BE2C (cell line): ENCODE results near the gene TULP1.

ENCODE experiments used
- DNase-seq: peaks from one replicate; pipeline ENCODE4 v3.0.0-alpha.2; 2020
- H3K27me3 ChIP-seq: fragments of 250-450 bp; sonication (Bioruptor Pico); 2 replicates; pipeline ENCODE4 v1.5.1; 2020; ENCODE audit warnings: mild to moderate bottlenecking
- H3K36me3 ChIP-seq: fragments of 250-450 bp; sonication (Bioruptor Pico); 2 replicates; pipeline ENCODE4 v1.5.1; 2020; ENCODE audit warnings: mild to moderate bottlenecking
- H3K4me1 ChIP-seq: fragments of 250-450 bp; sonication (Bioruptor Pico); 2 replicates; pipeline ENCODE4 v1.5.1; 2020
- H3K4me3 ChIP-seq: 2 replicates; pipeline ENCODE4 v1.5.1; 2011; ENCODE audit warnings: low read depth, low read length
- H3K9me3 ChIP-seq: fragments of 250-450 bp; sonication (Bioruptor Pico); 2 replicates; pipeline ENCODE4 v1.5.1; 2020
- CTCF ChIP-seq: IDR thresholded peaks from 2 replicates; pipeline ENCODE4 v1.5.1; 2012; ENCODE audit warnings: mild to moderate bottlenecking, low read depth, low read length

TULP1 gene

DNA sequence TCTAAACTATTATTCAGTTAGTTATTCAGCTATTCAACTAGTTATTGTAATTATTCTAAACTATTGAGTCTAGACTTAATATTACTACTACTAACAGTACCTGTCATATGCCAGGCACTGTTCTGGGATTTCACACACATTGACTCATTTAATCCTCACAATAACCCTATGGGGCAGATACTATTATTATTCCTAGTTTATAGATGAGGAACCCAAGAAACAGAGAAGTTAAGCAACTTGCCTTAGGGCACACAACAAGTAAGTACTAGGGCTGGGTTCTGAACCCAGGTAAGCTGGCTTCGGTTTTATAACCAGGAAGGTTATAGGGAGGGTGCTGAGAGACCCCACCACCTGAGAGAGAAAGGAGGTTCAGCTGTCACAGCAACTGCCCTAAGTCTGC, 23.6 kb downstream of the TULP1 start:
- DNase-seq, result no peak
- TF ChIP-seq CTCF, result no peak
- Histone ChIP-seq H3K9me3 (no peaks in the 10 kb centered on the region), H3K4me3 (no peak overlapping the region), H3K27me3 (no peaks in the 10 kb centered on the region), H3K4me1 (peaks cover 40% of the 10 kb centered on the region), H3K36me3 (no peaks in the 10 kb centered on the region)

GRCh38 chr6:35488517-35488862, 24.2 kb downstream of the TULP1 start:
- no peak for DNase-seq
- Histone ChIP-seq H3K4me3 (no peak overlapping the region), H3K9me3 (no peaks in the 10 kb centered on the region), H3K4me1 (peaks cover 37% of the 10 kb centered on the region), H3K36me3 (no peaks in the 10 kb centered on the region), H3K27me3 (no peaks in the 10 kb centered on the region)
- no peak for TF ChIP-seq CTCF

GRCh38 chr6:35487658-35488516, 24.8 kb downstream of the TULP1 start:
- H3K9me3 ChIP-seq, result no peaks in the 10 kb centered on the region
- peaks cover 34% of the 10 kb centered on the region for H3K4me1 ChIP-seq
- no peak for TF ChIP-seq CTCF
- H3K27me3 ChIP-seq, result no peaks in the 10 kb centered on the region
- H3K4me3 ChIP-seq, result no peak overlapping the region
- DNase-seq, result no peak
- no peaks in the 10 kb centered on the region for H3K36me3 ChIP-seq

- TF ChIP-seq CTCF, result no peak
- no peaks in the 10 kb centered on the region for H3K36me3 ChIP-seq
- peaks cover 17% of the 10 kb centered on the region for H3K4me1 ChIP-seq
- DNase-seq, result no peak
- no peak overlapping the region for H3K4me3 ChIP-seq
- H3K9me3 ChIP-seq, result no peaks in the 10 kb centered on the region
- no peaks in the 10 kb centered on the region for H3K27me3 ChIP-seq
Measured at GRCh38 chr6:35486005-35486925, 26.4 kb downstream of the TULP1 start.

DNA sequence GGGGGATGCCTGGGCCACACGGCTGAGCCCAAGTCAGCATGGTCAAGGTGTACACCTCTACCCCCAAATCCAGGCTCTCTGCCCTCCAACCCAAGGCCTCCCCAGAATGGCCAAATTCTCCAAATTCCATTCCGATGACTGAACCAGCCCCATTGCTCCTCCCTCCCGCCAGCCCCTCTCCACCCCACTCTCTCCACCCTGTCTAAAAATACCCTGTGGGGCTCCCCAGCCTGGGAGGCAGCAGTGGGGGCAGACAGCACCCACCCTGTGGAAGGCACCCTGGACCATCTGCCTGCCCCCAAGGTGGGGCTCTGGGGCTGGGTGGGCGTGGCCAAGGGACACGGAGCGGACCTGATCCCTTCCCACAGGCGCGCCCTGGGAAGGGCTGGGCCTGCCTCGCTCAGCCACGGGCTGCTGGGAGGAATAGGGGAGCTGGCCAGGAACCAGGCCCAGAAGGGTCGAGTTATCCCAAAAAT, 27.3 kb downstream of the TULP1 start:
- H3K36me3 ChIP-seq, result no peaks in the 10 kb centered on the region
- TF ChIP-seq CTCF, result no peak
- no peak for DNase-seq
- no peaks in the 10 kb centered on the region for H3K9me3 ChIP-seq
- no peaks in the 10 kb centered on the region for H3K27me3 ChIP-seq
- H3K4me1 ChIP-seq, result peaks cover 9% of the 10 kb centered on the region
- H3K4me3 ChIP-seq, result no peak overlapping the region
